Gastrocnemius medialis (tissue), 4 donors: ENCODE measurements around the gene BRPF1.

Source experiments
- POLR2A ChIP-seq, 2 donors: fragments of 450-650 bp; IDR thresholded peaks; one replicate each; pipeline ENCODE4 v1.6.1; 2017; ENCODE audit warnings: antibody characterized with exemption in 2 of 2, mild to moderate bottlenecking in 2 of 2, moderate library complexity in 2 of 2
- TF ChIP-seq, protein P1 (sequence below), 5 experiments: fragments of 450-650 bp in 3 of 5; fragments of 200-600 bp in 2 of 5; sonication (generic) in 2 of 5; IDR thresholded peaks in 4 of 5; conservative IDR thresholded peaks in 1 of 5; 1 replicate in 4 of 5; 2 replicates in 1 of 5; pipeline ENCODE4 v1.5.1; 2016 to 2019; ENCODE audit warnings: antibody characterized with exemption in 5 of 5, mild to moderate bottlenecking in 3 of 5, moderate library complexity in 3 of 5

DNA sequence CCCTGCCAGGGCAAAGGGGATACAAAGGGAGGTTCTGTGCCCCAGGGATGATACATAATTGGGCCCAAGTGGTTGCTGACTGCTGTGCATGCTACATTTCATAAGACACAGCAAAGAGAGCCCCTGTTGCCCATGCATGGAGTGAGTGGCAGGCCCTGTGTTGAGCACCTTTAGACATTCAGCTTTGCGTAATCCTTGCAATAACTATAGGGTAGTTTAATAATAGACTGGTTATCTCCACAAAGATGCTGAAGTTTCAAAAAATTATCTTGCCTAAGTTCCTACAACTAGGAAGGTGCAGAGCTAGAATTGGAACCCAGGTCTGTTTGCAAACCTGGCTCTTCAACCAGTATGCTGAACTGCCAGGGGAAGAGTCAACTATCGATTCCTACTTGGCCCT, 16.5 kb downstream of the BRPF1 start:
- TF ChIP-seq, protein P1, sequence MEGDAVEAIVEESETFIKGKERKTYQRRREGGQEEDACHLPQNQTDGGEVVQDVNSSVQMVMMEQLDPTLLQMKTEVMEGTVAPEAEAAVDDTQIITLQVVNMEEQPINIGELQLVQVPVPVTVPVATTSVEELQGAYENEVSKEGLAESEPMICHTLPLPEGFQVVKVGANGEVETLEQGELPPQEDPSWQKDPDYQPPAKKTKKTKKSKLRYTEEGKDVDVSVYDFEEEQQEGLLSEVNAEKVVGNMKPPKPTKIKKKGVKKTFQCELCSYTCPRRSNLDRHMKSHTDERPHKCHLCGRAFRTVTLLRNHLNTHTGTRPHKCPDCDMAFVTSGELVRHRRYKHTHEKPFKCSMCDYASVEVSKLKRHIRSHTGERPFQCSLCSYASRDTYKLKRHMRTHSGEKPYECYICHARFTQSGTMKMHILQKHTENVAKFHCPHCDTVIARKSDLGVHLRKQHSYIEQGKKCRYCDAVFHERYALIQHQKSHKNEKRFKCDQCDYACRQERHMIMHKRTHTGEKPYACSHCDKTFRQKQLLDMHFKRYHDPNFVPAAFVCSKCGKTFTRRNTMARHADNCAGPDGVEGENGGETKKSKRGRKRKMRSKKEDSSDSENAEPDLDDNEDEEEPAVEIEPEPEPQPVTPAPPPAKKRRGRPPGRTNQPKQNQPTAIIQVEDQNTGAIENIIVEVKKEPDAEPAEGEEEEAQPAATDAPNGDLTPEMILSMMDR (IDR thresholded peaks at IDR 0.05 in 4 of 5, conservative IDR thresholded peaks at IDR 0.05 in 1 of 5): no peak
- TF ChIP-seq POLR2A (IDR thresholded peaks at IDR 0.05): no peak
